Measurements from ENCODE around the gene CD3E.

GRCh38 chr11:118359295-118359958 lies 54.9 kb downstream of the CD3E start, which contains the start of gene UBE4A:
- TF ChIP-seq, protein P1, sequence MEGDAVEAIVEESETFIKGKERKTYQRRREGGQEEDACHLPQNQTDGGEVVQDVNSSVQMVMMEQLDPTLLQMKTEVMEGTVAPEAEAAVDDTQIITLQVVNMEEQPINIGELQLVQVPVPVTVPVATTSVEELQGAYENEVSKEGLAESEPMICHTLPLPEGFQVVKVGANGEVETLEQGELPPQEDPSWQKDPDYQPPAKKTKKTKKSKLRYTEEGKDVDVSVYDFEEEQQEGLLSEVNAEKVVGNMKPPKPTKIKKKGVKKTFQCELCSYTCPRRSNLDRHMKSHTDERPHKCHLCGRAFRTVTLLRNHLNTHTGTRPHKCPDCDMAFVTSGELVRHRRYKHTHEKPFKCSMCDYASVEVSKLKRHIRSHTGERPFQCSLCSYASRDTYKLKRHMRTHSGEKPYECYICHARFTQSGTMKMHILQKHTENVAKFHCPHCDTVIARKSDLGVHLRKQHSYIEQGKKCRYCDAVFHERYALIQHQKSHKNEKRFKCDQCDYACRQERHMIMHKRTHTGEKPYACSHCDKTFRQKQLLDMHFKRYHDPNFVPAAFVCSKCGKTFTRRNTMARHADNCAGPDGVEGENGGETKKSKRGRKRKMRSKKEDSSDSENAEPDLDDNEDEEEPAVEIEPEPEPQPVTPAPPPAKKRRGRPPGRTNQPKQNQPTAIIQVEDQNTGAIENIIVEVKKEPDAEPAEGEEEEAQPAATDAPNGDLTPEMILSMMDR (IDR thresholded peaks at IDR 0.05): no peak
- TF ChIP-seq POLR2A (IDR thresholded peaks at IDR 0.05): peak; percentile 39 to 85 (median 77)

Measured in body of pancreas (tissue), 4 donors.